ENCODE results near the gene CD79B.

GRCh38 chr17:63969278-63969677 lies 37.1 kb upstream of the CD79B start:
- TF ChIP-seq ZGPAT (CRISPR knock-in tag; IDR thresholded peaks at IDR 0.05) (no peak), CAMTA2 (CRISPR knock-in tag; IDR thresholded peaks at IDR 0.05; ENCODE audit: borderline replicate concordance) (no peak), POLR2A (IDR thresholded peaks at IDR 0.05; ENCODE audit: insufficient read depth in 1 of 2, low read depth in 2 of 2, low read length in 2 of 2) (no peak), ZNF850 (CRISPR knock-in tag; conservative IDR thresholded peaks at IDR 0.05) (no peak), TCF7 (IDR thresholded peaks at IDR 0.05; ENCODE audit: low read depth) (no peak), NBN (conservative IDR thresholded peaks at IDR 0.05) (no peak), ZSCAN29 (CRISPR knock-in tag; conservative IDR thresholded peaks at IDR 0.05) (no peak), IRF1 (CRISPR knock-in tag; IDR thresholded peaks at IDR 0.05; ENCODE audit: low read depth) (no peak), CTCF (CRISPR knock-in tag; IDR thresholded peaks at IDR 0.05) (no peak), JUND (CRISPR knock-in tag; IDR thresholded peaks at IDR 0.05) (no peak), NFYB (CRISPR knock-in tag; IDR thresholded peaks at IDR 0.05) (no peak), HDAC2 (CRISPR knock-in tag; IDR thresholded peaks at IDR 0.05) (no peak), ZBTB4 (CRISPR knock-in tag; IDR thresholded peaks at IDR 0.05; ENCODE audit: borderline replicate concordance) (no peak), HNRNPUL1 (IDR thresholded peaks at IDR 0.05; ENCODE audit: low read depth, low read length) (no peak)
